GM20000 (cell line): ENCODE data around the gene PIEZO1.

ENCODE experiments used
- DNase-seq: peaks from one replicate; pipeline ENCODE4 v3.0.0; 2012; ENCODE audit warnings: low spot score
- TF ChIP-seq, protein P1 (sequence below): IDR thresholded peaks from 2 replicates; pipeline ENCODE4 v1.5.1; 2012; ENCODE audit warnings: mild to moderate bottlenecking, control low read depth; ENCODE audit errors: extremely low read depth, missing control alignments

PIEZO1 gene

DNA sequence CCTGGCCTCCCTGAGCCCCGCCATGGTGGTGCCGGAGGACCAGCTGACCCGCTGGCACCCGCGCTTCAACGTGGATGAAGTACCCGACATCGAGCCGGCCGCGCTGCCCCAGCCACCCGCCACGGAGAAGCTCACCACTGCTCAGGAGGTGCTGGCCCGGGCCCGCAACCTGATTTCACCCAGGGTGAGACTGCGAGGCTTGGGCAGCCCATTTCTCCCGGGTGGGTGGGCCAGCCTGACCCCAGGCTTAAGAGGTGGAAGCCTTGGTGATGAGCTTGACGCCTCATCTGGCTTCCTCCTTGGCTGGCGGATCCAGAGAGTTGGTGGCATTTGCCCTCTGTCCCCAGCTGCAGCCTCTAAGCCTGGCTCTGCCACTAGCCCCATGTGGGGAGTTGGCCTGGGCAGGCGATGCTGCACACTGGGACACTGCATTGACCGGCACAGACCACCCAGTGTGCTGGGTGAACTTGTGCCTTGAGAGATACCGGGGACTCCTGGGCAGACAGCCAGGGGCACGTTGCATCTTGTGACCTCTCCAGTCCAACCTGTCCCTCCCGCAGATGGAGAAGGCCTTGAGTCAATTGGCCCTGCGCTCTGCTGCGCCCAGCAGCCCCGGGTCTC, 21.6 kb upstream of the PIEZO1 start:
- no peak for DNase-seq
- TF ChIP-seq, protein P1, sequence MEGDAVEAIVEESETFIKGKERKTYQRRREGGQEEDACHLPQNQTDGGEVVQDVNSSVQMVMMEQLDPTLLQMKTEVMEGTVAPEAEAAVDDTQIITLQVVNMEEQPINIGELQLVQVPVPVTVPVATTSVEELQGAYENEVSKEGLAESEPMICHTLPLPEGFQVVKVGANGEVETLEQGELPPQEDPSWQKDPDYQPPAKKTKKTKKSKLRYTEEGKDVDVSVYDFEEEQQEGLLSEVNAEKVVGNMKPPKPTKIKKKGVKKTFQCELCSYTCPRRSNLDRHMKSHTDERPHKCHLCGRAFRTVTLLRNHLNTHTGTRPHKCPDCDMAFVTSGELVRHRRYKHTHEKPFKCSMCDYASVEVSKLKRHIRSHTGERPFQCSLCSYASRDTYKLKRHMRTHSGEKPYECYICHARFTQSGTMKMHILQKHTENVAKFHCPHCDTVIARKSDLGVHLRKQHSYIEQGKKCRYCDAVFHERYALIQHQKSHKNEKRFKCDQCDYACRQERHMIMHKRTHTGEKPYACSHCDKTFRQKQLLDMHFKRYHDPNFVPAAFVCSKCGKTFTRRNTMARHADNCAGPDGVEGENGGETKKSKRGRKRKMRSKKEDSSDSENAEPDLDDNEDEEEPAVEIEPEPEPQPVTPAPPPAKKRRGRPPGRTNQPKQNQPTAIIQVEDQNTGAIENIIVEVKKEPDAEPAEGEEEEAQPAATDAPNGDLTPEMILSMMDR = no peak

DNA sequence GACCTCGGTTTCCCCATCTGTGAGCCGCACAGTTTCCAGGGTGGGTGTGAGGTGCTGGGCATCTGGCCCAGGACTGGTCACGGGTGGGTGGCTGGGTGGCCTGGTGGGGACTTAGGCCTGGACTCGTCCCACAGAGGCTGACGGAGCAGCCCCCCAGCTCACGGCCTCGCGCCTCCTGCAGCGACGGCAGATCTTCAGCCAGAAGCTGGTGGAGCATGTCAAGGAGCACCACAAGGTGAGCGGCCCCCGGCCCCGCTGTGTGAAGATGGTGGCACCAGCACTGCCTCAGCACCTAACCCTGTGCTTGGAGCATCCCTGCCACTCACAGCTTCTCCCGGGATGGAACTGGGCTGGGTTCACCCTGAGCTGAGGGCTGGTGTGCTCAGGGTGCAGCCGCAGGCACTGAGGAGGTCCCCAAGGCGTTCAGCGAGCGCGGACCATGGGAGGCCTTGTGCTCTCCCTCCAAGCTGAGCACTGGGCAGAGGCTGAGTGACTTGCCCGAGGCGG, 20.9 kb upstream of the PIEZO1 start:
- DNase-seq = no peak
- TF ChIP-seq, protein P1 = no peak

DNA sequence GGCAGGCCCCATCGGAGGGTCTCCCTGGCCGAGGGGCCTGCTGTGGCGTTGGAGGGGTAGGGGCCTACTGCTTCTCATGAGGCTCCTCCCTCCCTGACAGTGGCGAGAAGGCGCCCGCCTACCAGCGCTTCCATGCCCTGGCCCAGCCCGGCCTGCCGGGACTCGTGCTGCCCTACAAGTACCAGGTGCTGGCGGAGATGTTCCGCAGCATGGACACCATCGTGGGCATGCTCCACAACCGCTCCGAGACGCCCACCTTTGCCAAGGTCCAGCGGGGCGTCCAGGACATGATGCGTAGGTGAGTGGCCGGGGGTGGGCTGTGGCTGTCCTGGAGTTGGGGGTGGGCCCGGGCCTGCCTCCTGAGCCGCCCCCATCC, 20.3 kb upstream of the PIEZO1 start:
- DNase-seq = no peak

DNA sequence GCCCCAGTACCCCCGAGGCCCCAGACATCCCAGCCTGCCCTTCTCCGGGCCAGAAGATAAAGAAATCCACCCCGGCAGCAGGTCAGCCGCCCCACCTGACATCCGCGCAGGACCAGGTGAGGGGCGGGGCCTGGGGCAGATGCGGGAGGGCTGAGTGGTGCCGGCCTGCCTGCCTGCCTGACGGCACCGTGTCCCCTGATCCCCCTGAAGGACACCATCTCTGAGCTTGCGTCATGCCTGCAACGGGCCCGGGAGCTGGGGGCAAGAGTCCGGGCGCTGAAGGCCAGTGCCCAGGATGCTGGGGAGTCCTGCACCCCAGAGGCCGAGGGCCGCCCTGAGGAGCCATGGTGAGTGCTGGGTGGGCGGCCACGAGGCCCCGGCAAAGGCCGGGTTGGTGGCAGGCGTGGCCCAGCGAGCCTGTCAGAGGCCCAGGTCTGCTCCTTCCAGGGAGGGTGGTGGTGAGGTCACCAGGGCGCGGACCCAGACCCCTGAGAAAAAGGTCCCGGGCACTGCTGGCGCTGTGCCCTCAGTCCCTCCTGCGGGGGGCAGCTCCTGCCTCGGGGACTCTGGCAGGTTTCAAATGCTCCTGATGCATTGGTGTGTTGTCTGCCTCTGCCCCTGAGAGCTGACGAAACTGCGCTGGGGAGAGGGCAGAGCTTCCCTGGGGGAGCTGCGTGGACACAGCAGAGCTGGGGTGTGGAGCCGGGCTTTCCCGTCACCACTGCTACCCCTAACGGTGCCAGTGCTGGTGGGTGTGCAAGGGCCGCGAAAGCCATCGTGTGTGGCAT, 19.7 kb upstream of the PIEZO1 start:
- peak; percentile 59 for DNase-seq
- TF ChIP-seq, protein P1 = no peak

More for the DNA sequence above, 20.3 kb upstream of the PIEZO1 start:
- TF ChIP-seq, protein P1 = no peak

DNA sequence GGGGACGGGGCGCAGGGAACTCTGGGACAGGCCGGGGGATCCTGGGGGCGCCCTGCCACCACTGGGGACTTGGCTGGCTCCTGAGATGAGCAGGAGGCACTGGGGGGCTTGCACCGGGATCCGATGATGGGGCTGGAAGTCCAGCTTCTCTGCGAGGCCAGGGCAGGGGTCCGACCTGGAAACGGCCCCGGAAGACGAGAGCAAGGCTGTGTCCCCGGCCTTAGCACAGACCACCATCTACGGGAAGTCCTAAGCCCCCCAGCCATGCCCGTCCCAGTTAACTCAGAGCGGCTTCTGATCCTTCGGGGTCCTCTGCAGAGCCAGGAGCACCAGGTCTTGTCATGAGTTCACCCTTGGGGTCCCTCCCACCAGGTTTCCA, 19.1 kb upstream of the PIEZO1 start:
- no peak for DNase-seq
- TF ChIP-seq, protein P1 = no peak

DNA sequence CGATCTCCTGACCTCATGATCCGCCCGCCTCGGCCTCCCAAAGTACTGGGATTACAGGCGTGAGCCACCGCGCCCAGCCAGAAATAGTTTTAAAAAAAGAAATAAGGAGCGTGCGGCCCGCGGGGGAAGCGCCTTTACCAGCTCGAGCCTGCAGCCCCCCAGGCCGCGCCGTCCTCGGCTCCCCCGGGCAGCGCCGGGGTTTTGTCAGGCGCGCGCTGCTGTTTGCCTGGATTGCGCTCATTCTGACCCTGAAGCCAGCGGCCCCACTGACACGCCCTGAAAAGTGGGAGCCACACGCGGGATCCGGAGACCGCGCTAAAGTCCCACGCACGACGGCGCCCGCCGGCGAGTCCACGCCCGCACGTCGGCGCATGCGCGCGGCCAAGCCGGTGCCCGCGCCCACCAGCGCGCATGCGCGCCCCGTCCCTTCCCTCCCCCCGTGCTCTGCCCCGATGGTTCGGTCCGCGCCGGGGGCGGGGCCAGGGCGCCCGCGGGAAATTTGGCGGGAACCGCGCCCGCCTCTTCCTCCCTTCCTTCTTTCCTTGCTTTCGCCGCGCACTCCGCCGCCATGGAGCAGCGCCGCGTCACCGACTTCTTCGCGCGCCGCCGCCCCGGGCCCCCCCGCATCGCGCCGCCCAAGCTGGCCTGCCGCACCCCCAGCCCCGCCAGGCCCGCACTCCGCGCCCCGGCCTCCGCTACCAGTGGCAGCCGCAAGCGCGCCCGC, 18.4 kb upstream of the PIEZO1 start, which contains the start of gene CDT1:
CDT1 (plus strand) TSS at position 526 of the 724 bp plus-strand sequence; CDS start at position 569, 43 bp downstream.
- DNase-seq = peak; percentile 100
- TF ChIP-seq, protein P1 = no peak

DNA sequence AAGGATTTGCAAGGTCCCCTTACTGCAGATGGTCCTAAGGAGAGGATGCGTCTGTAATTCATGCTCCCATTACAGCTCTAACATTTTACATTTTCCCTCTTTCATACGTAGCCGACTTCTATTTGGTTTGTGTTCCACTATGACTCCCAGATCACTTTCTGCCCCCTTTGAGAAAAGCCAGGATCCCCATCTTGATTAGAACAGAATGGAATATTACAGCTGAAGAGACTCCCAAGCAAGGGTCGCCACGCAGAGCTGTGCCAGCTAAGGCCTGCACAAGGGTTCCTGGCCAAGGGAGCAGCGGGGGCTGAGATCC, 15.2 kb upstream of the PIEZO1 start:
- DNase-seq = no peak
- TF ChIP-seq, protein P1 = no peak
